A549 treated with Hydrocortisone at 1 μM for 4 hours (cell line): Measurements from ENCODE around the gene TRIM48. TPM values are rescaled to one million over a fixed set of nuclear protein-coding genes. Genes with fewer than 3 reads are reported as not detected.

ENCODE experiments used
- total RNA-seq: library from RNA; stranded (reverse); fragments of 200-300 nt; extraction: Qiagen RNA extraction; gene quantifications from 5 replicates; pipeline ENCODE4 v1.2.3, GENCODE V29; 2022

The TRIM48 gene, protein sequence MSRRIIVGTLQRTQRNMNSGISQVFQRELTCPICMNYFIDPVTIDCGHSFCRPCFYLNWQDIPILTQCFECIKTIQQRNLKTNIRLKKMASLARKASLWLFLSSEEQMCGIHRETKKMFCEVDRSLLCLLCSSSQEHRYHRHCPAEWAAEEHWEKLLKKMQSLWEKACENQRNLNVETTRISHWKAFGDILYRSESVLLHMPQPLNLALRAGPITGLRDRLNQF
- total RNA-seq = not detected in 5 replicates

DNA sequence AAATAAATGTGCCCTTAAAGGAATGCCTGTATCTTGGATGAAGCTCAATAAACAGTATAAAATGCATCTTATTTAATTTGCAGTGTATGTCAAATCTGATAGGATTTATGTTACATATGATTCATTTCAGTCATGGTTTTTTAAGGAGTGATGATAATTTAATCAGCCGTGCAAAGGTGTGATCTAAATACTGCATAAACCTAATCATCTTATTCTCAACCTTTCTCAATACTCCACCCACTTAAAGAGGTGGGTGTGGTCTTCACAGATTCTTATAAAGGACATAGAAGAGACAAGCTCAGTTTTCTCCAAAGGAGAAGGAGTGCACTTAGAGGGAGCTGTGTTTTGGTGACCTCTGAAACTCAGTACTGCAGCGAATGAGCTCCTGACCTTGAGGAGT, at the start of gene TRIM48:
TRIM48 (plus strand) TSS at position 301 of the 400 bp plus-strand sequence. CDS start 113 bp downstream, outside the sequence.

Other genes with a start within 250 kb of the TRIM48 start
- gene OR4A16, start 81.0 kb downstream of the TRIM48 start, total RNA-seq = not detected in 5 replicates
- not detected in 5 replicates for gene OR4A15, start 105.8 kb downstream of the TRIM48 start, total RNA-seq